Stimulated activated CD4-positive, alpha-beta T cell treated with anti-CD3 and anti-CD28 coated beads, Interleukin-12 subunit alpha, Interleukin-12 subunit beta, amount 100 ng/mL, for 24 hours (primary cell): Measurements from ENCODE around the gene NDUFV1.
"Not testable (repeated sequence)": the region's sequence is repeated elsewhere in the genome, so short reads cannot be mapped to it uniquely, and the experiment has no call there.

Source experiments
- DNase-seq, 2 experiments: peaks; one replicate each; pipeline ENCODE4 v3.0.0-alpha.2; 2020; ENCODE audit warnings: low read depth in 2 of 2

Gene NDUFV1

GRCh38 chr11:67627441-67627811 is 20.7 kb downstream of the NDUFV1 start:
- no peak for DNase-seq

DNA sequence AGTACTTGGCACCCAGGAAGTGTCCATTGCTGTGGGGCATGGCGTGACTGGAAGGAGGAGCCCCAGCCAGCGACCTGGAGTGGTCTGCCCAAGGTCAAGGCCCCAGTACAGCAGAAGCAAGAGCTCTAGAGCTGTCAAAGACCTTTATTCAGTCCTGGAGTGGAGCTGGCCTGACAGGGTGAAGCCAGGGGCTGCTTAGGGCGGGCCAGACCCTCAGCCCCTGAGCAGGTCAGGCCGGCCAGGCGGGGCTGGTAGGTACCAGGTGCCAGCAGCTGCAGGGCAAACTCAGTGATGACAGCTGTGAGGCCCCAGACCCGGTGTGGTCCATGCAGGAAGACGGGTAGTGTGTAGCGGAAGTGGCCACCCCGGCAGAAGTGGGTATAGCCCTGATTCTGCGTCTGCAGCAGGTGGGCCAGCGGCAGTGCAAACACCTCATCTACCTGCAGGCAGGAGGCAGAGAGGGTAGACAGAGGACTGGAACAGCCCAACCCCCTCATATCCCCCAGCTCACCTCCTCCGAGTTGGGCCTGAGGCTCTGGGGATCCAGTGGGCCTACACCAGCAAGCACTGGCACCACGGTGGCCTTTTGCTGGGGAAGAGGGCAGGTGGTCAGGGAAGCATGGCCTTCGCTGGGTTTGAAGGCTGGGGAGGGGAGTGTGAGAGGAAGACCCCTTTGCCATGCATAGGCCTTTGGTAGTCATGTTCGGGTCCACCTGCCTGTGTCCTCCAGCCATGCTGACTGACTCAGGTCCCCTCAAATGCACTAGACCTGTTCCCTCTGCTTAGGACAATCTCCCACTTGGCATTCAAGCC is 21.3 kb downstream of the NDUFV1 start:
- no peak for DNase-seq

DNA sequence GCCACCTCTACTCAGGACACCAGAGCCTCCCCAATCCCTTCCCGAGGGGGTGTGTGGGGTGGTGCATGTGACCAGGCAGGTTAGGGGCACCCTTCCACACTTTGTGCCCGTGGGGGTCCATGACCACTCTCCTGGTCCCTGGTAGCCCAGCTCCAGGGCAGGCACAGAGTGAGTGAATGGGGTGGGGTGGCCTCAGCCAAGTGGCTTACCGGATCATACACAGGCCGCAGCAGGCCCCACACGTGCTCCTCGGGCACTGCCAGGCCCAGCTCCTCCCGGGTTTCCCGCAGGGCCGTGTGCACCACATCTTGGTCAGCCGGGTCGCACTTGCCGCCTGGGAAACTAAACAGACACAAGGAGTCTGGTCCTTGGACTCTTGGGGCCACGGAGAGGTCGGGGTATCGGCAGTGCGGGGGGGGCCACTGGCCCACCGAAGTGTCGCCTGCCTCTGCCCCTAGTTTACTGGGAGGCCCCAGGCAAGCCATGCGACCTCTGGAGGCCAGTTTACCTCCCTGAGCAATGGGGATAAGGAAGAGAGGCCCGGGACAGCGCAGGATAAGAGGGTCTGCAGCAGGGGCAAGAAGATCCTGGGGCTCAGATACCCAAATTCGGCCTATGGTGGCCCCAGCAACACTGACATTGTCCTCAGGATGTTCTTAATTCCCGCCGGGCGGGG is 22.1 kb downstream of the NDUFV1 start:
- no peak for DNase-seq

GRCh38 chr11:67629386-67630227 is 22.9 kb downstream of the NDUFV1 start, which contains the start of gene NUDT8:
Gene NUDT8, minus strand, starts transcription at chr11:67629937. Its CDS starts 26 bp downstream, at chr11:67629911.
- DNase-seq = peak; percentile 70 to 86

DNA sequence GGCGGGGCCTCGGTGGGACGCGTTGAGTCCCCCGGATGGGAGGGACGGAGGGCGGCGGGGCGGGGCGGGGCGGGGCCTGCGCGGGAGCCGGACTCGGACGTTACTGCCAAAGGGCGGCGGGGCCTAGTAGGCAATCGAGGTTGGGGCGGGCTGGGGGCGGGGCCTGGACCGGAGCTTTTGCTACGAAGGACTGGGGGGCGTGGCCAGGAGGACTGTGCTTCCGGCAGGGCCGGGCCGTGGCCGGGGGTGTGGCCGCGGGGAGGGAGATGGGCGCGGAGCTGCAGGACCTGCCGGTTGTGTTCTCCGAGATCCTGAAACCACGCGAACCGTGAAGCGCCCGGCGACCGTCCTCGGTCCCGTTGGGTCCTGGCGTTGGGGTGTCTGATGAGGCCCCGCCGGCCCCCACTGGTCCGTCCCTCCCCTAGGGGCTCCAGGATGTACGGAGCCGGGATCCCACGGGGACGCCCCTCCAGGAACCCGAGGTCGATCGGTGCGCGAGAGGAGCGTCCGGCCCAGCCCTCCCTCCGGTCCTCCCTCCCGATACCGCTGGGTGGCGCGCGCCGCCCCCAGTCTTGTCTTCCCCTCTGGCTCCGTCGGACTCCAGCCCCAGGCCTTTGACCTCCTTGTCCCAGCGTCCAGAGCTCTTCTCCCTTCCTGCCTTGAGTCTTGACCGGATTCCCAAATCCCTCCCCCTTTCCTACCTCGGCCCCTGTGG is 23.6 kb downstream of the NDUFV1 start:
- DNase-seq = peak; percentile 92 to 97

DNA sequence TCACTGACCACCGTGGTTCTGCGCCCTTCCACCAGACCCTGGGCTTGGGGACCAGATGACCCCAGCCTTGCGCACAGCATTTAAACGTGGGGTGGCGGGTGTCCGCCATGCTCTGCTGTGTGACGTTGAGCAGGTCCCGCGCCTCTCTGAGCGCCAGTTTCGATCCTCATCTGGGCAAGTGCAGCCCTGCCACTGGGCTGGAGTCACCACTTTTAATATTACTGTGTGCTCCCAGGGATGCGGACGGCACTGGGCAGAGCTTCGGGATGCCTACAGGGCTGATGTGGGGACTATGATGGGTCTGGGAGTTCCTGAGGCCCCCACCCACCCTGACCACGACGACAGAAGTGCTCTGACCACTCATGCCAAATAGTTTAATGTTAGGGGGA is 24.2 kb downstream of the NDUFV1 start:
- no peak for DNase-seq

- no peak for DNase-seq
These were observed 24.7 kb downstream of the NDUFV1 start for GRCh38 chr11:67631411-67631810.

DNA sequence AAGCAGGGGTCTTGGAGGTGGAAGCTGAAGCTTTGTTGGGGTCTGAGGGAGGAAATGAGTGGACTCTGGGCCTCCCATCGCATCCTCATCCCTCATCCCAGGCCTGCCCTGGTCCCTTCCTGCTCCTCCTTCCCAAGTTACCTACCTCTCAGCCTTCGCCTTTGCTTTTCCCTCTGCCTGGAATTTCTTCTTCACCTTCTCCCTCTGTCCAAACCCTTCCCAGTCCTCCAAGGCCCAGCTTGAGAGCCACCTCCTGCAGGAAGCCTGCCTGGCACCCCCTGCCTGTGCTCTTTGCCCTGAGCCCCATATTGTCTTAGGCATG is 25.1 kb downstream of the NDUFV1 start:
- DNase-seq = no peak

GRCh38 chr11:67632175-67632981 is 25.6 kb downstream of the NDUFV1 start:
- DNase-seq = no peak

DNA sequence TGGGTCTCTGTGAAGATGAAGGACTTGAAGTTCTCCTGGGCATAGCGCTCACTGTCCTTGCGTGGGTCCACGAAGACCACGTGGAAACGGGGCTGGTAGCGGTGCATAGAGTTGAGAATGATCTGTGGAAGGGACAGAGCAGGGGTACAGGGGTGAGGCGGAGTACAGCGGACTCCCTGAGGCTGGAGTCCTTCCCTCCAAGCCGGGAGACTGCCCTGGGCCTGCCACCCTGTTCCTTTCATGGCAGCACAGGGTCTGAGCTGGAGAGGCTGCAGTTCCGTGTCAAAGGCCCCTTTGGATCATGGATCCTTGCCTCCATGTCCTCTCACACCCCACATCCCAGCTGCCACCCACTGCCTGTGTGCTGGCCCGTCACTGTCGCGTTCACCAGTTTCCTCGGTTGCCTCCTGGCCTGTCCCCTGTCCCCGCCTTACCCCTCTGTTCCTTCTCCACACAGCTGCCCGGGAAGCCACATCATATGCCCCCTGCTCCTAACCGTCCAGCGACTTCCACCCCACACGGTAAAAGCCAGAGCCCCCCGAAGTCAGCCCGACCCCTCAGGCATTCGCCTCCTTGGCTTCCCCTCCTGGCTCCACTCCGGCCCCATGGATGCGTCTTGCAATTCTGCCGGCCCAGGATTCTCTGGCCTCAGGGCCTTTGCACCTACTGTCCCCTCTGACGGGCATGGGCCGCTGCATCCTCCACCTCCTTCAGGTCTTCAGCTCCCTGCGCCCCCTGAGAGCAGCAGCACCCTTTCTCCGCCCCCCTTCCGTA is 26.4 kb downstream of the NDUFV1 start:
- no peak for DNase-seq

DNA sequence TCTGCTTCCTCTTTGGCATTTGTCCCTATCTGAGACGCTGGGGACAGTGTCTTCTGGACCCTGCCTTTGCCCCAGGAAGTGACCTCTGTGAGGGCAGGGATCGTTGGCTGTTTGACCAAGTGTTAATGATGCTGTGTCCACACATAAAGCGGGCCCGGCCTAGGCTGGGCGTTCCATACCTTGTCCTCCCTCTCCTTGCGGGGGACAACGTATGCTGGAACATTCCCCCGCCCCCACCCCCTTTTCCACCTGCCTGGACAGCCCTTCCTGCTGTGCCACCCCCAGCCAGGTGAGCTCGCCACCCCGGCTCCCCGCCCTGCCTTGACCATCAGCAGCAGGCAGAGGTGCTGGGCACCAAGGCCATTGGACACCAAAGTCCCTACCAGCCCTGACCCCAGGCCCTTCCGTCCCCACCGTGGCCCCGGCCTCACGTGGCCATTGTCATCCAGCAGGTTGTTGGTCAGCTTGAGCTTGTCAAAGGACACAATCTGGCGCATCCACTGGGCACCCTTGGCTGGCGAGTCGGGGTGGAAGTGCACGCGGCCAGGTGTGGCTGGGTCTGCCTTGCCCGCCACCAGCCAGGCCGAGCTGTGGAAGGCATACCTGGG is 27.1 kb downstream of the NDUFV1 start:
- no peak for DNase-seq

DNA sequence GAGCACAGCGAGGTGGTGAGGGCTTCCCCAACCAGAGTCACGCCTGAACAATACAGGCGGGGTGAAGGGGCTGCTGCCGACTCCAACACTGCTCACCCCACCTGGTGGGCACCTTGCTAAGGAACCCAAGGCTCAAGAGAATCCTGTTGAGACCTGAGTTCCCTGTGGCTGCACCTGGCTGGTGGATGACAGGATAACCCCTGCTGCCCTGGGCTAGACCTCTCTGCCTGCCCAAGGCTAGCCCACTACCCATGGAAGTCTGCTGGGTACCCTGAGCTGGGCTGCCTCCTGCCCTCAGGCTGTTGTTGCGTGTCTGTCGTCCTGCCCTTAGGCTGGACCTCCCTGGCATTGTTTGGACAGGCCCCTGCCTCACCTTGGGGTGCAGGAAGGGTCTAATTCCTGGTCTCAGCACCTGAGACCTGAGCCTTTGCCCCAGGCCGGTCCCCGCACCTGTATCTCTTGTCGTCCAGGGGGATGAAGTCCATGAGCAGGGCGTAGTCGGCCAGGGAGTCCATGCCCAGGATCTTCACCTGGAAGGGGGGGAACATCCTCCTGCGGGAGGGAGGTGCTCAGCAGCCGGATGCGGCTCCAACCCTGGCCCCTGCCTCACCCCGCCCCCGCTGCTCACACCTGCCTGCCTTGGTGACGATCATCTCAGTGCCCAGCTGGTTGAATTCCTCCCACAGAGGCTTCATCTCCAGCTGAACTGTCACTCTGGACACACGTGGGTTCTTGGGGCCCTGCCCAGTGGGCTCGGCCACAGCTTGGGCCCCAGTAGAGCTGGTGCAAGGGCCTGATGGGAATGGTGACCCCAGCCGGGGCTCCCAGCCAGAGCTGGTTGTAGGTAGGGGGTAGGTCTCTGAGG is 27.9 kb downstream of the NDUFV1 start:
- DNase-seq = no peak

GRCh38 chr11:67635231-67635521 is 28.4 kb downstream of the NDUFV1 start:
- DNase-seq = no peak

GRCh38 chr11:67636962-67637361 is 30.2 kb downstream of the NDUFV1 start:
- DNase-seq = no peak

GRCh38 chr11:67637441-67637840 is 30.7 kb downstream of the NDUFV1 start:
- not testable (repeated sequence) for DNase-seq

DNA sequence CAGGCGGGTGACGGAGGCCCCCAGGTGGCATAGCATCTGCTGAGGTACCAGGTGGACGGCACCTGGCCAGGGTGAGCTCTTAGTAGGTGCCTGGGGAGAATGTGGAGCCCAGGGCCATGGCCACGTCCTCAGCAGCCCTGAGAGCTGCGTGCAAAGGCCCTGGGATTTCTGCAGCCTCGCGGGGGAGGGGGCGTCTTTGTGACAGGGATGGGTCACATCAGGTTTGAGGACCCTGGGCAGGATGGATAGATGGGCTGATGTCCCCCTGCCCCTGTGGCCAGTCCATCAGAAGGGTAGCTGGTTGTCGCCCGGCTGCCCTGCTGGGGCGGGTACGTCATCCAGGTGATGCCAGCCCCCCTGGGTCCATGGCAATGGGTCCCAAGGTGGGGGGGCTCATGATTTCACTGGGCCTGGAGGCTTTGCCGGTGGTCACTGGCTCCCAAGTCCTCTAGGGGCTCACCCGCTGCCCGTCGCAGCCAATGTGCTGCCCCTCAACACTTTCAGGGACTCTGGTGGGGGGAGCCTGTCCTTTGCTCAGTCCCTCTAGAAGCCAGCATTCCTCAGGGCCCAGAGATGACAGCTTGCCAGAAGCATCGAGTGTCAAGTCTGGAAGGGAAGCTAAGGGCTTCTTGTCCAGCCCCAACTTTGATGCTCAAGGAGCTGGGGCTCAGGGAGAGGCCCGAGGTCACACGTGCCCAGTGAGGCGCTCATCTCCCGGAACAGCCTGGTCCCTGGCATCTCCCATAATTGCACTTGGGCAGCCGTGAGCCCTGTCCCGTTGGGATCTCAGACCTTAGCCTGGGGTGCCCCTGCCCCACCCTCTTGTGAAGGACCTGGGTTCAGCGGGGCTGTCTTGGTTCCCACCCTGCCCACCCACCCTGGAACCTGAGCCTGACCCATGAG is 32.0 kb downstream of the NDUFV1 start:
- no peak for DNase-seq

- DNase-seq = no peak
These were observed 32.7 kb downstream of the NDUFV1 start, which contains the start of gene TBX10 for GRCh38 chr11:67639438-67639859. Gene TBX10, minus strand, starts transcription at chr11:67639763. Its CDS starts 291 bp downstream, at chr11:67639472.
